ENCODE measurements around the gene NDUFS4.

NDUFS4 gene

GRCh38 chr5:53714667-53715010 lies 154.2 kb downstream of the NDUFS4 start:
- Histone ChIP-seq H3K4me3 (ENCODE audit: low read length) (no peak overlapping the region), H3K9me3 (replicated peaks; ENCODE audit: low read length) (no peaks in the 10 kb centered on the region), H3K36me3 (ENCODE audit: insufficient read depth, low read length) (no peaks in the 10 kb centered on the region), H3K4me2 (ENCODE audit: low read length) (no peak overlapping the region), H3K4me1 (ENCODE audit: control insufficient read depth, insufficient read depth, low read length) (no peaks in the 10 kb centered on the region), H3K27me3 (ENCODE audit: control insufficient read depth, insufficient read depth, low read length) (no peaks in the 10 kb centered on the region), H3K9ac (ENCODE audit: low read depth, low read length) (no peak overlapping the region)

DNA sequence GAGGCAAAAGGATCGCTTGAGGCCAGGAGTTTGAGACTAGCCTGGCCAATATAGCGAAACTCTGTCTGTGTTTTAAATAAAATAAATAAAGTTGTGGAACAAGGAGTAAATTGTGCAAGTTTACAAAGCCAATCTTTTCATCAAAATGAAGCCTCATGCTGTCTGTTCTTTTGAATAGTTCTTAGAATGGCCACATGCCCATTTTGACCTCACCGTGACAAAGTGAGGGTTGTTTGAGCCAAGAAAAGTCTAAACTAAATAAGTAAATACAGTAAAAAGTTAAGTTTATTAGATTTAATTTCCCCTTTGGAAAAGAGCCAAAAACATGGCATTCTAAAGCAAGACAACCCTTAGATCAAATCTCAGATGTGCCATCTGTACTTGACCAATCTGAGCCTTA lies 165.7 kb downstream of the NDUFS4 start:
- Histone ChIP-seq H3K36me3 (ENCODE audit: insufficient read depth, low read length) (no peaks in the 10 kb centered on the region), H3K27me3 (ENCODE audit: control insufficient read depth, insufficient read depth, low read length) (no peaks in the 10 kb centered on the region), H3K9ac (ENCODE audit: low read depth, low read length) (no peak overlapping the region), H3K9me3 (replicated peaks; ENCODE audit: low read length) (no peaks in the 10 kb centered on the region), H3K4me3 (ENCODE audit: low read length) (no peak overlapping the region), H3K4me2 (ENCODE audit: low read length) (no peak overlapping the region), H3K4me1 (ENCODE audit: control insufficient read depth, insufficient read depth, low read length) (no peaks in the 10 kb centered on the region)

DNA sequence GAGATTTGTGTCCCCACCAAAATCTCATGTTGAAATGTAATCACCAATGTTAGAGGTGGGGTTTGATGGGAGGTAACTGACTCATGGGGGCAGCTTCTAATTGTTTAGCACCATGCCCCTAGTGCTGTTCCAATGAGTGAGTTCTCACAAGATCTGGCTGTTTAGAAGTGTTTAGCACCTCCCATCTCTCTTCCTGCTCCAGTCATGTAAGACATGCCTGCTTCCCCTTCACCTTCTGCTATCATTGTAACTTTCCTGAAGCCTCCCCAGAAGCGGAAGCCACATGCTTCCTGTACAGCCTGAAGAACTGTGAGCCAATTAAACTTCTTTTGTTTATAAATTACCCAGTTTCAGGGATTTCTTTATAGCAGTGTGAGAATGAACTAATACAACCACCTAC lies 170.5 kb downstream of the NDUFS4 start:
- Histone ChIP-seq H3K4me3 (ENCODE audit: low read length) (no peak overlapping the region), H3K4me2 (ENCODE audit: low read length) (no peak overlapping the region), H3K36me3 (ENCODE audit: insufficient read depth, low read length) (no peaks in the 10 kb centered on the region), H3K4me1 (ENCODE audit: control insufficient read depth, insufficient read depth, low read length) (no peaks in the 10 kb centered on the region), H3K9ac (ENCODE audit: low read depth, low read length) (no peak overlapping the region), H3K27me3 (ENCODE audit: control insufficient read depth, insufficient read depth, low read length) (peaks cover 9% of the 10 kb centered on the region), H3K9me3 (replicated peaks; ENCODE audit: low read length) (no peaks in the 10 kb centered on the region)
